GM12878 (cell line): ENCODE data around the gene IGIP. TPM values are rescaled to one million over a fixed set of nuclear protein-coding genes. Genes with fewer than 3 reads are reported as not detected.

Source experiments
- ATAC-seq: fragments of 200-7000 bp; cut with Tn5 transposase; 3 replicates; pipeline ENCODE4 v1.9.1; 2020; ENCODE audit warnings: mild to moderate bottlenecking, moderate library complexity
- BruUV-seq: library from RNA; stranded (reverse); fragments of 400-500 nt; replicated peaks from 2 replicates; lab custom pipeline; 2021; lab: Mats Ljungman, UMichigan
- CTCF ChIA-PET: fragments of 300-600 bp; sonication (Branson Sonifier 250); formaldehyde crosslinking; extraction: SDS; loops from one replicate; lab custom pipeline; 2021; ENCODE audit warnings: inconsistent platforms; lab: Yijun Ruan, JAX
- POLR2A ChIA-PET: fragments of 350-600 bp; formaldehyde crosslinking; extraction: SDS; loops from one replicate; lab custom pipeline; 2021; ENCODE audit warnings: inconsistent platforms; lab: Charles Lee
- RAD21 ChIA-PET: fragments of 300-600 bp; sonication (Branson Sonifier 250); formaldehyde crosslinking; loops from one replicate; lab custom pipeline; 2023; ENCODE audit warnings: antibody characterized with exemption; ENCODE audit not compliant: unreplicated experiment; lab: Charles Lee
- SMC1A ChIA-PET: fragments of 300-600 bp; sonication (Branson Sonifier 250); formaldehyde crosslinking; loops from one replicate; lab custom pipeline; 2023; ENCODE audit not compliant: unreplicated experiment, uncharacterized antibody; lab: Charles Lee
- DNase-seq: peaks from one replicate; pipeline ENCODE4 v3.0.0-alpha.2; 2011; ENCODE audit warnings: low read depth, low spot score
- FAIRE-seq: peaks from 3 replicates; lab custom pipeline; 2011; peaks lifted over from hg19 to GRCh38; lab: Jason Lieb, UNC
- H2AFZ ChIP-seq: 2 replicates; pipeline ENCODE4 v1.6.0; 2011; ENCODE audit warnings: low read depth, low read length, control low read depth; ENCODE audit not compliant: control insufficient read depth
- H3K27ac ChIP-seq: 2 replicates; pipeline ENCODE4 v1.5.1; 2011; ENCODE audit warnings: control low read depth; ENCODE audit not compliant: control insufficient read depth, insufficient read depth
- H3K27me3 ChIP-seq, 2 experiments: replicated peaks in 1 of 2; 2 replicates each; pipeline versions ENCODE4 v1.6.0 to v1.6.1; 2011; ENCODE audit warnings: low read length in 1 of 2; ENCODE audit not compliant: control insufficient read depth in 2 of 2, insufficient read depth in 2 of 2
- H3K36me3 ChIP-seq, 2 experiments: 2 replicates each; pipeline ENCODE4 v1.5.1; 2011; ENCODE audit warnings: low read length in 1 of 2; ENCODE audit not compliant: control insufficient read depth in 2 of 2, insufficient read depth in 2 of 2
- H3K4me1 ChIP-seq: 2 replicates; pipeline ENCODE4 v1.6.1; 2011; ENCODE audit warnings: mild to moderate bottlenecking, low read length, moderate library complexity, mixed read lengths; ENCODE audit not compliant: control insufficient read depth, insufficient read depth
- H3K4me2 ChIP-seq: 2 replicates; pipeline ENCODE4 v1.6.0; 2011; ENCODE audit warnings: control low read depth; ENCODE audit not compliant: control insufficient read depth, insufficient read depth
- H3K4me3 ChIP-seq: fragments of 200-600 bp; sonication (generic); 2 replicates; pipeline ENCODE4 v1.5.1; 2016
- H3K79me2 ChIP-seq: 2 replicates; pipeline ENCODE4 v1.6.0; 2011; ENCODE audit warnings: low read length; ENCODE audit not compliant: control insufficient read depth, insufficient read depth
- H3K9ac ChIP-seq: 2 replicates; pipeline ENCODE4 v1.8.0; 2011; ENCODE audit warnings: low read length, control low read depth, mixed read lengths; ENCODE audit not compliant: control insufficient read depth, insufficient read depth
- H3K9me3 ChIP-seq: replicated peaks from 3 replicates; pipeline ENCODE4 v1.5.1; 2011; ENCODE audit warnings: mild to moderate bottlenecking, low read length; ENCODE audit not compliant: control insufficient read depth, insufficient read depth
- H4K20me1 ChIP-seq: 2 replicates; pipeline ENCODE4 v1.6.0; 2011; ENCODE audit not compliant: control insufficient read depth, insufficient read depth
- ESRRA ChIP-seq: IDR thresholded peaks from 2 replicates; pipeline ENCODE4 v1.6.1; 2012; ENCODE audit warnings: mild to moderate bottlenecking, low read length, improper control_type of control experiment
- ETV6 ChIP-seq, 2 experiments: fragments of 450-650 bp in 1 of 2; IDR thresholded peaks in 1 of 2; conservative IDR thresholded peaks in 1 of 2; 2 replicates each; pipeline ENCODE4 v1.6.1; 2014; ENCODE audit warnings: antibody characterized with exemption in 1 of 2, borderline replicate concordance in 1 of 2, low read depth in 1 of 2, mild to moderate bottlenecking in 1 of 2, moderate library complexity in 1 of 2
- EZH2 ChIP-seq: IDR thresholded peaks from 2 replicates; pipeline ENCODE4 v1.6.1; 2012; ENCODE audit warnings: low read depth, mild to moderate bottlenecking, control low read depth, inconsistent platforms, low read length, borderline replicate concordance; ENCODE audit not compliant: control insufficient read depth
- FOXM1 ChIP-seq: IDR thresholded peaks from 2 replicates; pipeline ENCODE4 v1.6.1; 2012; ENCODE audit warnings: low read depth, mild to moderate bottlenecking, inconsistent platforms, low read length, moderate library complexity
- MTA2 ChIP-seq: fragments of 450-650 bp; IDR thresholded peaks from 2 replicates; pipeline ENCODE4 v1.6.1; 2016; ENCODE audit warnings: low read depth, mild to moderate bottlenecking, moderate library complexity
- MYC ChIP-seq: IDR thresholded peaks from 2 replicates; pipeline ENCODE4 v1.6.1; 2011; ENCODE audit warnings: mild to moderate bottlenecking, low read length, moderate library complexity, inconsistent platforms; ENCODE audit not compliant: insufficient read depth, insufficient replicate concordance, insufficient read length, severe bottlenecking
- NFYA ChIP-seq: IDR thresholded peaks from 2 replicates; pipeline ENCODE4 v1.6.1; 2011; ENCODE audit warnings: low read depth, mild to moderate bottlenecking, low read length, improper control_type of control experiment, borderline replicate concordance
- PML ChIP-seq: IDR thresholded peaks from 2 replicates; pipeline ENCODE4 v1.6.1; 2012; ENCODE audit warnings: low read length, inconsistent platforms
- SIX5 ChIP-seq: IDR thresholded peaks from 2 replicates; pipeline ENCODE4 v1.6.1; 2011; ENCODE audit warnings: mild to moderate bottlenecking, low read depth, low read length, moderate library complexity; ENCODE audit not compliant: severe bottlenecking
- SMARCA5 ChIP-seq: fragments of 450-650 bp; IDR thresholded peaks from 2 replicates; pipeline ENCODE4 v1.6.1; 2017; ENCODE audit warnings: mild to moderate bottlenecking
- STAT1 ChIP-seq: fragments of 450-650 bp; conservative IDR thresholded peaks from 2 replicates; pipeline ENCODE4 v1.6.1; 2014; ENCODE audit warnings: antibody characterized with exemption, mild to moderate bottlenecking
- STAT3 ChIP-seq: IDR thresholded peaks from 2 replicates; pipeline ENCODE4 v1.6.1; 2011; ENCODE audit warnings: low read depth, low read length, improper control_type of control experiment
- YBX1 ChIP-seq: fragments of 450-650 bp; IDR thresholded peaks from 2 replicates; pipeline ENCODE4 v1.6.1; 2016; ENCODE audit warnings: antibody characterized with exemption
- ZBED1 ChIP-seq: IDR thresholded peaks from 2 replicates; pipeline ENCODE4 v1.6.1; 2016; ENCODE audit warnings: borderline replicate concordance
- WGBS: methylation state at CpG from one replicate; pipeline ENCODE4 v1.1.6; 2016; ENCODE audit warnings: low lambda C conversion rate; ENCODE audit not compliant: insufficient replicate concordance, insufficient coverage; ENCODE audit errors: missing lambda C conversion rate; 5-methylcytosine and 5-hydroxymethylcytosine counted together
- in situ Hi-C: fragments of 300-500 bp; cut with MboI; formaldehyde crosslinking; loops from 9 replicates; pipeline ENCODE4 v1.14.3; 2018; ENCODE audit warnings: mixed read lengths
- intact Hi-C: fragments of 100-400 bp; cut with micrococcal nuclease; formaldehyde crosslinking; loops from one replicate; pipeline ENCODE4 v1.14.2; 2022; ENCODE audit not compliant: unreplicated experiment
- polyA plus RNA-seq, 11 experiments: library from polyadenylated mRNA; depleted of rRNA in 4 of 11; unstranded in 6 of 11; stranded (reverse) in 5 of 11; fragments of >200 nt; fragmentation: Nextera tagmentation in 4 of 11; fragmentation: Illumina TruSeq in 1 of 11; extraction: Ambion mirVana in 4 of 11; extraction: Trizol in 1 of 11; gene quantifications; 1 replicate in 1 of 11; 2 replicates in 10 of 11; pipeline versions ENCODE4 v1.2.1 to v1.2.3, GENCODE V29; 2011 to 2016; ENCODE audit warnings: inconsistent platforms in 2 of 11, missing spikeins in 2 of 11, low read depth in 1 of 11
- total RNA-seq, 4 experiments: library from RNA; depleted of rRNA in 3 of 4; stranded (reverse); fragments of >200 nt in 3 of 4; fragmentation: Illumina TruSeq in 1 of 4; extraction: Trizol in 1 of 4; gene quantifications; 2 replicates each; pipeline versions ENCODE4 v1.2.1 to v1.2.3, GENCODE V29; 2013 to 2021
- TF ChIP-seq, protein P1 (sequence below): fragments of 450-650 bp; formaldehyde crosslinking; IDR thresholded peaks from 2 replicates; pipeline ENCODE4 v1.4.0; 2020; ENCODE audit warnings: mild to moderate bottlenecking, moderate library complexity

The IGIP gene
- total and polyA plus RNA-seq, 10 of the 15 experiments (the other 5 are each of a cell fraction or from before 2014, with no cell fraction given), result 0.58 to 3.3 (median 1.9) TPM

DNA sequence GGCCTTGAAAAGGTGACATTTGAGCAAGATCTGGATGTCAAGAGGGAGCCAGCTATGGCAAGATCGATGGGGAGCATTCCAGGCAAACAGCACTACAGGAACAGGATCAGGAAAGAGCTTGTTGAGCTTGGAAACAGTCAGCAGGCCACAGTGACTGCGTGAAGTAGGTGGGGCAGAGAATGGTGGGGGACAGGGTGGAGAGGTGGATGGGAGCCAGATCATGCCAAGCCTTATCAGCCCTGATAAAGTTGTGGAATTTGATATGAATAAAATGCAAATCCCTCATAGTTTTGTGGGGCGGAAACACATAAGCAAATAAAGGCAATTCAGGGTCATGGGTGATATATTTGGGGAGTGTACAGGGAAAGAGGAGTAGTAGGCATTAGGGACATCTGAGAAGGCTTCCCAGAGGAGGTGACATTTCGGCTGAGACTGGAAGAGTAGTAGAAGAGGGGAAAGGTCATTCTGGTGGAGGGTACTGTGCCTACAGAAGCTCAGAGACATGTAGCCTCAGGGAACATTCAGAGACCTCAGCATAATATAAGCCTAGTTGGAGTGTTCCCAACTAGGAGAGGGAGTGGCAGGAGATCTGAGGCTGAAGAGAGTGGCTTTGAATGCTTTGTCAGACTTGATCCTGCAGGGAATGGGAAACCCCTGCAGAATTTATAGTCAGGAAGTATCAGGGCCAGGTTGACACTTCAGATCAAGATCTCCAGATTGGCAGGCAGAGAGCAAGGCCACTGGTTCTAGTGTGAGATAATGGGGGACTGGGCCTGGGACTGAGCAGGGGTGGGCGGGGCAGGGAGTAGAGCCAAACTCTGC, 39.6 kb downstream of the IGIP start (continued):
- TF ChIP-seq EZH2, result no peak
- TF ChIP-seq NFYA, result no peak

DNA sequence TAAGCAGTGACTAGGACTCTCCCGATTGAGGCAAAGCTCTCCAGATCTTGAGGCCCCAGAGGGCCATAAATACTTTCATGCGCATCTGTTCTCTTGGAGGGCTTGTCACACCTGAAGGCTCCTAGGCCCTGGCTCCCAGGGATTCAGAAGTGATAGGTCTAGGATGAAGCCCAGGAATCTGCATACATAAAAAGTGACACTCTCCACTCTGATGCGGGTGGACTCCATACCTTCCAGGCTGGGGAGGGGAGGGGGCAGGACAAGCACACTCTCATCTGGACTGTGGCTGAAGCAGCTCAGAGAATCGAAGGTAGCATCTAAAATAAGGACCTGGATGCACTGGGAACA, 40.2 kb downstream of the IGIP start:
- Histone ChIP-seq H2AFZ (no peak overlapping the region), H4K20me1 (no peaks in the 10 kb centered on the region), H3K79me2 (no peaks in the 10 kb centered on the region), H3K9ac (no peak overlapping the region), H3K36me3 (no peaks in the 10 kb centered on the region), H3K27ac (no peak overlapping the region), H3K9me3 (no peaks in the 10 kb centered on the region), H3K4me2 (no peak overlapping the region), H3K27me3 (no peaks in the 10 kb centered on the region), H3K4me1 (peaks cover 16% of the 10 kb centered on the region), H3K4me3 (no peak overlapping the region)
- ChIA-PET POLR2A (interaction anchor here (0.5 kb wide), 1 partner anchor 9 kb away, joined by 3 read pairs; no protein-coding TSS in a partner anchor), SMC1A (interaction anchor here (1.5 to 2.5 kb wide), 2 partner anchors 74 to 93 kb away, joined by 4 to 6 read pairs; no protein-coding TSS in a partner anchor), RAD21 (interaction anchor here (0.6 kb wide), 1 partner anchor 111 kb away, joined by 3 read pairs; no protein-coding TSS in a partner anchor), CTCF (interaction anchor here (1.0 to 1.5 kb wide), 3 partner anchors 13 to 193 kb away, joined by 3 to 4 read pairs (median 3); no protein-coding TSS in a partner anchor)
- ATAC-seq, result no peak
- intact Hi-C loops (no loop called here), in situ Hi-C loops (no loop called here)
- WGBS, result 62% methylated on average over 4 of the region's 4 CpGs
- no peak for DNase-seq
- no peak for TF ChIP-seq PML
- no peak for TF ChIP-seq YBX1
- TF ChIP-seq SIX5, result no peak
- no peak for TF ChIP-seq STAT3
- TF ChIP-seq SMARCA5, result no peak
- TF ChIP-seq STAT1, result no peak
- TF ChIP-seq ZBED1, result no peak
- TF ChIP-seq ETV6 (conservative IDR thresholded peaks at IDR 0.05 in 1 of 2, IDR thresholded peaks at IDR 0.05 in 1 of 2; ENCODE audit: borderline replicate concordance in 1 of 2, low read depth in 1 of 2), result no peak
- TF ChIP-seq ESRRA, result no peak
- TF ChIP-seq MYC, result no peak
- no peak for TF ChIP-seq MTA2
- TF ChIP-seq, protein P1, sequence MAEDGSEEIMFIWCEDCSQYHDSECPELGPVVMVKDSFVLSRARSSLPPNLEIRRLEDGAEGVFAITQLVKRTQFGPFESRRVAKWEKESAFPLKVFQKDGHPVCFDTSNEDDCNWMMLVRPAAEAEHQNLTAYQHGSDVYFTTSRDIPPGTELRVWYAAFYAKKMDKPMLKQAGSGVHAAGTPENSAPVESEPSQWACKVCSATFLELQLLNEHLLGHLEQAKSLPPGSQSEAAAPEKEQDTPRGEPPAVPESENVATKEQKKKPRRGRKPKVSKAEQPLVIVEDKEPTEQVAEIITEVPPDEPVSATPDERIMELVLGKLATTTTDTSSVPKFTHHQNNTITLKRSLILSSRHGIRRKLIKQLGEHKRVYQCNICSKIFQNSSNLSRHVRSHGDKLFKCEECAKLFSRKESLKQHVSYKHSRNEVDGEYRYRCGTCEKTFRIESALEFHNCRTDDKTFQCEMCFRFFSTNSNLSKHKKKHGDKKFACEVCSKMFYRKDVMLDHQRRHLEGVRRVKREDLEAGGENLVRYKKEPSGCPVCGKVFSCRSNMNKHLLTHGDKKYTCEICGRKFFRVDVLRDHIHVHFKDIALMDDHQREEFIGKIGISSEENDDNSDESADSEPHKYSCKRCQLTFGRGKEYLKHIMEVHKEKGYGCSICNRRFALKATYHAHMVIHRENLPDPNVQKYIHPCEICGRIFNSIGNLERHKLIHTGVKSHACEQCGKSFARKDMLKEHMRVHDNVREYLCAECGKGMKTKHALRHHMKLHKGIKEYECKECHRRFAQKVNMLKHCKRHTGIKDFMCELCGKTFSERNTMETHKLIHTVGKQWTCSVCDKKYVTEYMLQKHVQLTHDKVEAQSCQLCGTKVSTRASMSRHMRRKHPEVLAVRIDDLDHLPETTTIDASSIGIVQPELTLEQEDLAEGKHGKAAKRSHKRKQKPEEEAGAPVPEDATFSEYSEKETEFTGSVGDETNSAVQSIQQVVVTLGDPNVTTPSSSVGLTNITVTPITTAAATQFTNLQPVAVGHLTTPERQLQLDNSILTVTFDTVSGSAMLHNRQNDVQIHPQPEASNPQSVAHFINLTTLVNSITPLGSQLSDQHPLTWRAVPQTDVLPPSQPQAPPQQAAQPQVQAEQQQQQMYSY (CRISPR knock-in tag), result no peak
- no peak for TF ChIP-seq FOXM1
- FAIRE-seq, result no peak
- BruUV-seq, result no TSS peak
